Brain microvascular endothelial cell (primary cell): Measurements from ENCODE around the gene TRAM2.
A peak's percentile ranks its signal among the peaks of the same experiment; 100 is the strongest.

Source experiments
- DNase-seq: peaks from one replicate; pipeline ENCODE4 v3.0.0-alpha.2; 2020
- H3K27ac ChIP-seq: fragments of 250-450 bp; sonication (Bioruptor Pico); 2 replicates; pipeline ENCODE4 v1.5.1; 2020; ENCODE audit warnings: mild to moderate bottlenecking, moderate library complexity
- H3K27me3 ChIP-seq: fragments of 250-450 bp; sonication (Bioruptor Pico); replicated peaks from 2 replicates; pipeline ENCODE4 v1.5.1; 2020; ENCODE audit warnings: mild to moderate bottlenecking
- H3K36me3 ChIP-seq: fragments of 250-450 bp; sonication (Bioruptor Pico); replicated peaks from 2 replicates; pipeline ENCODE4 v1.5.1; 2020; ENCODE audit warnings: mild to moderate bottlenecking
- H3K4me3 ChIP-seq: 2 replicates; pipeline ENCODE4 v1.5.1; 2011; ENCODE audit warnings: low read depth, mild to moderate bottlenecking, control low read depth, low read length, moderate library complexity
- in situ Hi-C: cut with HindIII; loops from 2 replicates; pipeline ENCODE4 v1.10.0; 2017; ENCODE audit warnings: low sequenced_read_pairs, low pct_ligation_motif_present
- TF ChIP-seq, protein P1 (sequence below): IDR thresholded peaks from 2 replicates; pipeline ENCODE4 v1.5.1; 2011; ENCODE audit warnings: low read depth, mild to moderate bottlenecking, moderate library complexity, low read length, control low read depth, inconsistent platforms; ENCODE audit errors: missing control alignments

TRAM2 gene

DNA sequence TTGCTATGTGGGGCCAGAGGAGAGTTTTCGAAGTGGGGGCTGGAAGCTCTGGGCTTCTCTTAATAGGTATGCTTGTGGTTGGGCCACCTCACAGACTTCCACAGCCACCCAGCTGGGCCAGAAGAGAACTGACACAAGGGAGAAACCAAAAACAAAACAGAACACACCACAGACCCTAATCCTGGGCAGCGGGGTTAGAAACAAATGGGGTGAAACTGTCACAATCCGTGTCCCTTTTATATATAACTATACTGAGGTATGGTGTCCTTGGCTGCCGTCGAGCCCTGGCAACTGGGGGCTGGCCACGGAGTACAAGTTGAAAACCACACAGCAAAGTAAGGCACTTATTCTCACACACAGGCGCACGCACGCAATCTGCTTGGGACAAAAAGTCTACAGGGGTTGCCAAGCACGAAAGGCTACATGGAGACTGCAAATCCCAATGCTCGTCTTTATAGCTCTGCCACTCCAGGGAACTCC is 78.3 kb downstream of the TRAM2 start:
- TF ChIP-seq, protein P1, sequence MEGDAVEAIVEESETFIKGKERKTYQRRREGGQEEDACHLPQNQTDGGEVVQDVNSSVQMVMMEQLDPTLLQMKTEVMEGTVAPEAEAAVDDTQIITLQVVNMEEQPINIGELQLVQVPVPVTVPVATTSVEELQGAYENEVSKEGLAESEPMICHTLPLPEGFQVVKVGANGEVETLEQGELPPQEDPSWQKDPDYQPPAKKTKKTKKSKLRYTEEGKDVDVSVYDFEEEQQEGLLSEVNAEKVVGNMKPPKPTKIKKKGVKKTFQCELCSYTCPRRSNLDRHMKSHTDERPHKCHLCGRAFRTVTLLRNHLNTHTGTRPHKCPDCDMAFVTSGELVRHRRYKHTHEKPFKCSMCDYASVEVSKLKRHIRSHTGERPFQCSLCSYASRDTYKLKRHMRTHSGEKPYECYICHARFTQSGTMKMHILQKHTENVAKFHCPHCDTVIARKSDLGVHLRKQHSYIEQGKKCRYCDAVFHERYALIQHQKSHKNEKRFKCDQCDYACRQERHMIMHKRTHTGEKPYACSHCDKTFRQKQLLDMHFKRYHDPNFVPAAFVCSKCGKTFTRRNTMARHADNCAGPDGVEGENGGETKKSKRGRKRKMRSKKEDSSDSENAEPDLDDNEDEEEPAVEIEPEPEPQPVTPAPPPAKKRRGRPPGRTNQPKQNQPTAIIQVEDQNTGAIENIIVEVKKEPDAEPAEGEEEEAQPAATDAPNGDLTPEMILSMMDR: no peak
- DNase-seq: no peak
- in situ Hi-C loops: no loop called here
- Histone ChIP-seq H3K4me3 (no peak overlapping the region), H3K27me3 (no peaks in the 10 kb centered on the region), H3K36me3 (peaks cover 47% of the 10 kb centered on the region), H3K27ac (peak overlapping the region; percentile 24)

GRCh38 chr6:52497652-52498408 is 79.0 kb downstream of the TRAM2 start:
- Histone ChIP-seq H3K4me3 (no peak overlapping the region), H3K36me3 (peaks cover 42% of the 10 kb centered on the region), H3K27me3 (no peaks in the 10 kb centered on the region), H3K27ac (peak overlapping the region; percentile 6)
- no peak for DNase-seq
- TF ChIP-seq, protein P1: no peak
- in situ Hi-C loops: no loop called here

- in situ Hi-C loops: no loop called here
- TF ChIP-seq, protein P1: no peak
- peaks cover 30% of the 10 kb centered on the region for H3K36me3 ChIP-seq
- H3K27me3 ChIP-seq: no peaks in the 10 kb centered on the region
- no peak overlapping the region for H3K4me3 ChIP-seq
- no peak for DNase-seq
- H3K27ac ChIP-seq: no peak overlapping the region
Observed at GRCh38 chr6:52496631-52497030, 80.2 kb downstream of the TRAM2 start.

DNA sequence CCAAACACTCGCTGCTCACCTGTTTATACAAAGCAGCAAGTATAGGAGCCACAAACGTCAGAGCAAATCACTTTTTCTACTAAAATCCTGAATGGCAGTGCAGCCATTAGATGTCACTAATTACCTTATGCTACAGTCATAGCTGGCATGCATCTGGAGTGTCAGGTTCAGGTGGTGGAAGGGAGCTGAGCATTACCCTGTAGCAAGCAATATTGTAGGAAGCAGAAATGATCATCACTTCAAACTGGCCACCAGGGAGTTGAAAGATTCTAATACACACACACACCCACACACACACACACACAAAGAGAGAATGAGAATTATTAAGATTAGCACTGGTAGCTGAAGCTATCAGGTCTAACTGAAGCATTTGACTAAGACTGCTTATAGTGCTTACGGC is 80.9 kb downstream of the TRAM2 start:
- in situ Hi-C loops: no loop called here
- Histone ChIP-seq H3K27me3 (no peaks in the 10 kb centered on the region), H3K4me3 (no peak overlapping the region), H3K36me3 (peaks cover 23% of the 10 kb centered on the region), H3K27ac (no peak overlapping the region)
- TF ChIP-seq, protein P1: no peak
- no peak for DNase-seq

GRCh38 chr6:52494298-52495072 is 82.4 kb downstream of the TRAM2 start:
- H3K4me3 ChIP-seq: no peak overlapping the region
- no peak overlapping the region for H3K27ac ChIP-seq
- TF ChIP-seq, protein P1: no peak
- no peak for DNase-seq
- in situ Hi-C loops: no loop called here
- no peaks in the 10 kb centered on the region for H3K27me3 ChIP-seq
- peaks cover 11% of the 10 kb centered on the region for H3K36me3 ChIP-seq
